Measurements from ENCODE around the gene PRKN. TPM values are rescaled to one million over a fixed set of nuclear protein-coding genes. Genes with fewer than 3 reads are reported as not detected.

The PRKN gene
- total and polyA plus RNA-seq, 2 experiments from 2014 or later, result 11.7 to 28.1 TPM

DNA sequence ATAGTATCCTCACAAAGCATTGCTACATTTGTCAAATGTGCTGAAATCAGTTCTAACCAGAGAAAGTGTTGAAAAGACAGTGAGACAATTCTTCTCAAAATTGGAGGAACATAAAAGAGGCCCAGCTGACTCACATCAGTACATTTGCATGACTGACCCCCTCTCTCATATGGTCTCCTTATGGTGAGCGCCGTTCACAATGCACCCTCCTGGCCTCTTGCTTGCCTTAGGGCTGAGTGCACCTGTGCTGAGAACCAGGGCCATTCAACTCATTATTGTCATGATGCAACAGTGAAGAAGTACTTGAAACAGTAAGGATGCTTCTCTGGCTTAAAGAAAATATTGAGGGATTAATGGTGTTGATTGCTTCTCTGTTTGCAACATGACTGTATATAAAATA lies 1078.5 kb downstream of the PRKN start:
- no peak for DNase-seq (ENCODE audit: low read depth in 1 of 2, low spot score in 1 of 2)
- Histone ChIP-seq H3K9me3 (ENCODE audit: low read depth) (no peaks in the 10 kb centered on the region), H3K4me1 (ENCODE audit: low read depth) (no peaks in the 10 kb centered on the region), H3K27ac (no peak overlapping the region), H3K27me3 (no peaks in the 10 kb centered on the region), H3K36me3 (no peaks in the 10 kb centered on the region), H3K4me3 (no peak overlapping the region)
- no peak for TF ChIP-seq CTCF (IDR thresholded peaks at IDR 0.05; ENCODE audit: low read depth, low read length)

- TF ChIP-seq CTCF (IDR thresholded peaks at IDR 0.05; ENCODE audit: low read depth, low read length), result no peak
- Histone ChIP-seq H3K4me1 (ENCODE audit: low read depth) (no peaks in the 10 kb centered on the region), H3K27ac (no peak overlapping the region), H3K4me3 (no peak overlapping the region), H3K9me3 (ENCODE audit: low read depth) (no peaks in the 10 kb centered on the region), H3K27me3 (no peaks in the 10 kb centered on the region), H3K36me3 (no peaks in the 10 kb centered on the region)
- DNase-seq (ENCODE audit: low read depth in 1 of 2, low spot score in 1 of 2), result no peak
Observed at GRCh38 chr6:161647234-161647633, 1080.3 kb downstream of the PRKN start.

DNA sequence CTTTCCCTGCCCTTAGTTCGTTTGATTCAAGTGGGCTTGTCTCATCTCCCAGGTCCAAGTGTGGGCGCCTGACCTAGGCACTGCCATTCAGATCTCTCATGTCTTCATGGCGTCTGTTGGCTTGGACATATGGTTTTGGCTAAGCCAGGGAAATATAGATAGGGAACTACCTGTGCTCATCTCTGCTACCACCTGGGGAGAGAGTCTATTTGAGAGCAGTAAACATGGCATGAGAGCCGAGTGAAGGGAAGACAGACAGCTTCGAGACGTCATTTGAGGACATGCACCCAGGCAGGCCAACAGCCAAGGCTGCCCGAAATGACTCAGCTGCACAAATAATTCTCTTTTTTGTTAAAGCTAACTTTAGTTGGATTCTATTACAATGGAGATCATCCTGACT lies 1083.0 kb downstream of the PRKN start:
- DNase-seq (ENCODE audit: low read depth in 1 of 2, low spot score in 1 of 2), result no peak

DNA sequence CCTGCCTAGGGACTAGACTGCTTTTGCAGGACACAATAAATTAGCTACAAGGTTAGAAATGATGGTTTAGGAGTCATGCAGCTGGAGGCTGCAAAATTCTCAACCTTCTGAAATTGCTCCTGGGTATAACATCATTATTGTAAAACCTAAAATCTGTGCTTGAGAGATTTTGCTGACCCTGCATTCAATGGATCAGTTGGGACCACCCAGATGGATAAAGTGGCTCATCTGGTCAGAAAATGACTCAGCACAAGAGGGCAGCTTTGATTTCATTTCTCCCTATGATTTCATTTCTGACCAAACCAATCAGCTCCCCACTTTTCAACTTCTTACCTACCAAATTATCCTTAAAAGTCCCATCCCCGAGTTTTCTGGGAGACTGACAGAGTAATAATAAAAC lies 1086.4 kb downstream of the PRKN start:
- Histone ChIP-seq H3K9me3 (ENCODE audit: low read depth) (no peaks in the 10 kb centered on the region), H3K27me3 (no peaks in the 10 kb centered on the region), H3K27ac (no peak overlapping the region), H3K36me3 (no peaks in the 10 kb centered on the region), H3K4me1 (ENCODE audit: low read depth) (no peaks in the 10 kb centered on the region), H3K4me3 (no peak overlapping the region)
- no peak for DNase-seq (ENCODE audit: low read depth in 1 of 2, low spot score in 1 of 2)
- TF ChIP-seq CTCF (IDR thresholded peaks at IDR 0.05; ENCODE audit: low read depth, low read length), result no peak

More for the DNA sequence above, 1083.0 kb downstream of the PRKN start:
- no peak overlapping the region for H3K4me3 ChIP-seq
- no peaks in the 10 kb centered on the region for H3K4me1 ChIP-seq (ENCODE audit: low read depth)
- no peak overlapping the region for H3K27ac ChIP-seq
- H3K9me3 ChIP-seq (ENCODE audit: low read depth), result no peaks in the 10 kb centered on the region
- TF ChIP-seq CTCF (IDR thresholded peaks at IDR 0.05; ENCODE audit: low read depth, low read length), result no peak
- no peaks in the 10 kb centered on the region for H3K27me3 ChIP-seq
- H3K36me3 ChIP-seq, result no peaks in the 10 kb centered on the region

GRCh38 chr6:161639772-161640171 lies 1087.8 kb downstream of the PRKN start:
- Histone ChIP-seq H3K27me3 (no peaks in the 10 kb centered on the region), H3K27ac (no peak overlapping the region), H3K4me1 (ENCODE audit: low read depth) (no peaks in the 10 kb centered on the region), H3K9me3 (ENCODE audit: low read depth) (no peaks in the 10 kb centered on the region), H3K36me3 (no peaks in the 10 kb centered on the region), H3K4me3 (no peak overlapping the region)
- DNase-seq (ENCODE audit: low read depth in 1 of 2, low spot score in 1 of 2), result no peak
- no peak for TF ChIP-seq CTCF (IDR thresholded peaks at IDR 0.05; ENCODE audit: low read depth, low read length)

DNA sequence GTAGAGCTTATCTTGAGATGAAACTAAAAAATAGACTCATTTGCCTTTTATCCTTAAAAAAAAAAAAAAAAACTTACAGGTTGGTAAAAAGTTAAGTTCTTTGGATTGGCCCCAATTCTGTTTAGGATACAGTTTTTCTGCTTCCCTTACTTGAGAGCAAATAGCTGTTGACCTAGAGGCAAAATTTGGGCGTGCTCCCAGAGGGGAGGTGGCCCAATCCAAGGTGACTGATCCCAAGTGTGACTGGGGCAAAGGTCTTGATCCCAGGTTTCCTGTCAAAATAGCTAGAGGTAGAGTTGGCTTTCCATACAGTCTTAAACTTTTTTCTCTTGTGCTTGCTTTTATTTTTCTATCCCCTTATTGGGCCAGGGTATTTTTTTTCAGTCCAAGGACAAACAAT lies 1089.9 kb downstream of the PRKN start:
- Histone ChIP-seq H3K4me3 (no peak overlapping the region), H3K27me3 (no peaks in the 10 kb centered on the region), H3K27ac (no peak overlapping the region), H3K4me1 (ENCODE audit: low read depth) (no peaks in the 10 kb centered on the region), H3K36me3 (no peaks in the 10 kb centered on the region), H3K9me3 (ENCODE audit: low read depth) (no peaks in the 10 kb centered on the region)
- DNase-seq (ENCODE audit: low read depth in 1 of 2, low spot score in 1 of 2), result no peak
- no peak for TF ChIP-seq CTCF (IDR thresholded peaks at IDR 0.05; ENCODE audit: low read depth, low read length)
